ENCODE results near the gene AGAP1.

AGAP1 gene

DNA sequence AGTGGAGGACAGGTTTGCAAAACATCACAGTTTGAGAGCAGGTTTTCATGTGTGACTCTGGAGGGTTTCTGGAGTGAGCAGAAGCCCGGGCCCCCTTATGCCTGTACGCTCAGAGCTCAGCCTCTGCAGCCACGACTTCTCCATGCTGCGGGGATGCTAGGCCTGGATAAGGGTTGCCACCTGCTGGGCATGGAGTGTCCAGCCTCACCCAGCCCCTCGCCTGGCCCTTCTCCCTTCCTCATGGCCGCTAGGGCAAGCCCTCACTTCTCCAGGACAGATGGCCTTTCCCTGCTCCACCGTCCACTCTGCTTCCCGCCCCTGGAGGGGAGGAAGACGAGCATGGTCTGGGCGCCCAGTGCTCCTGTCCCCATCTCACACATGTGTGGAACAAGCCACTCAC is 355.6 kb downstream of the AGAP1 start:
- no peak overlapping the region for H3K4me3 ChIP-seq (ENCODE audit: low read length)
- H3K9ac ChIP-seq (ENCODE audit: low read depth, low read length) = no peak overlapping the region
- no peak overlapping the region for H3K4me2 ChIP-seq (ENCODE audit: low read length)
- H3K36me3 ChIP-seq (ENCODE audit: insufficient read depth, low read length) = no peaks in the 10 kb centered on the region
- no peaks in the 10 kb centered on the region for H3K4me1 ChIP-seq (ENCODE audit: control insufficient read depth, insufficient read depth, low read length)
- H3K27me3 ChIP-seq (ENCODE audit: control insufficient read depth, insufficient read depth, low read length) = no peaks in the 10 kb centered on the region
- no peaks in the 10 kb centered on the region for H3K9me3 ChIP-seq (replicated peaks; ENCODE audit: low read length)

DNA sequence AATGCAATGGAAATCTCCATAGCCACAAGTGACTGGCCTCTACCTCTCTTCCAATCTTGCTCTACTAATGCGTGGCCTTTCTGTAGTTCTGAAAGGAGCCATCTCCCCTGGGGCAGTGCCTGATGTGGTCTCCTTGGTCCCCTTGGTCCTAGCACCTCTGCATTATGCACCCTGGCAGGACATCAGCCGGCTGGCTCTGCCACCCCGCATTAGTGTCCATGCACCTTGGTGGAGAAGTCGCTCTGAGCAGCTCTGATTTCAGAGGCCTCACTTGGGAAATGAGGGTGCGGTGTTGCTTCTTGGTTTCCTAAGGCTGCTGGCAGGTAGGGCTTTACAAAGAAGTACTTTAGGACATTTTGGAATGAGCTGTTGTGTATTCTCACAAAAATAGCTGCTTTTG is 356.4 kb downstream of the AGAP1 start:
- no peaks in the 10 kb centered on the region for H3K4me1 ChIP-seq (ENCODE audit: control insufficient read depth, insufficient read depth, low read length)
- no peaks in the 10 kb centered on the region for H3K36me3 ChIP-seq (ENCODE audit: insufficient read depth, low read length)

DNA sequence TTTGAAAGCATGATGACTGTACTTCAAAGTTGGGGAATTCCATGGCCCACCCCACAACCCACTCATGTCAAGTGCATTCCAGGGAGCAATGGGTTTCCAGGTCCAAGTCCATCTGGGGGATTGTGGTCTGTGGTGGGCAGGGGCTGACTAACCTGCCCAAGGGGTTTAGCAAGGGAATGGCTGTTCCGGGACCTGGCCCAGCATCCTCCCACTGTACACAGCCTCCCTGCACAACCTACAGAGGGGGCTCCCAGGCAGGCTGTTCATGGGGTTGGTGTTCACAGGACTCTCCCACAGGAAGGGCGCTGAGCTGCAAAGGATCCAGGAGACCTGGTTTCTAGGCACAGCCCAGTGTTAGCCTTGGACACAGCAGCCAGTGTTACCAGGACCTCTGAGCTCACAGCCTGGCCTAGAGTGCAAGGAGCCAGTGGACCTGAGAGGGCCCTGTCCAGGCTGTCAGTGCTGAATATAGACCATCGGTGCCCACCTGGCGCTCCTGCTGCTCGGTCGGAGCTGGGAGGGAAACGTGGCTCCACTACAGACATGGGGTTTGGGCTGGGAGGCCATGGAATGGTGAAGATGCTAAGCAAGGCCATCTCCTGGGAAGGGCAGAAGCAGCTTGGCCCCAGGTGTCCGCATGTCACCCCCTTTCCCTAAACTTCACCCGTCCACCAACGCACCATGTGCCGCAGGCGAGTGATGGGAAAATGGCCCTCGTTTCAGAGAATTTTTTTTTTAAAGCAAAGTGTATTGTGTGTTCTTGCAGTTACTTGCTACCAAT is 357.1 kb downstream of the AGAP1 start:
- Histone ChIP-seq H3K4me1 (ENCODE audit: control insufficient read depth, insufficient read depth, low read length) (no peaks in the 10 kb centered on the region), H3K9me3 (replicated peaks; ENCODE audit: low read length) (no peaks in the 10 kb centered on the region), H3K4me3 (ENCODE audit: low read length) (no peak overlapping the region), H3K4me2 (ENCODE audit: low read length) (no peak overlapping the region), H3K27me3 (ENCODE audit: control insufficient read depth, insufficient read depth, low read length) (no peaks in the 10 kb centered on the region), H3K36me3 (ENCODE audit: insufficient read depth, low read length) (no peaks in the 10 kb centered on the region), H3K9ac (ENCODE audit: low read depth, low read length) (no peak overlapping the region)

More for the DNA sequence above, 356.4 kb downstream of the AGAP1 start:
- Histone ChIP-seq H3K9ac (ENCODE audit: low read depth, low read length) (no peak overlapping the region), H3K9me3 (replicated peaks; ENCODE audit: low read length) (no peaks in the 10 kb centered on the region), H3K27me3 (ENCODE audit: control insufficient read depth, insufficient read depth, low read length) (no peaks in the 10 kb centered on the region), H3K4me3 (ENCODE audit: low read length) (no peak overlapping the region), H3K4me2 (ENCODE audit: low read length) (no peak overlapping the region)

DNA sequence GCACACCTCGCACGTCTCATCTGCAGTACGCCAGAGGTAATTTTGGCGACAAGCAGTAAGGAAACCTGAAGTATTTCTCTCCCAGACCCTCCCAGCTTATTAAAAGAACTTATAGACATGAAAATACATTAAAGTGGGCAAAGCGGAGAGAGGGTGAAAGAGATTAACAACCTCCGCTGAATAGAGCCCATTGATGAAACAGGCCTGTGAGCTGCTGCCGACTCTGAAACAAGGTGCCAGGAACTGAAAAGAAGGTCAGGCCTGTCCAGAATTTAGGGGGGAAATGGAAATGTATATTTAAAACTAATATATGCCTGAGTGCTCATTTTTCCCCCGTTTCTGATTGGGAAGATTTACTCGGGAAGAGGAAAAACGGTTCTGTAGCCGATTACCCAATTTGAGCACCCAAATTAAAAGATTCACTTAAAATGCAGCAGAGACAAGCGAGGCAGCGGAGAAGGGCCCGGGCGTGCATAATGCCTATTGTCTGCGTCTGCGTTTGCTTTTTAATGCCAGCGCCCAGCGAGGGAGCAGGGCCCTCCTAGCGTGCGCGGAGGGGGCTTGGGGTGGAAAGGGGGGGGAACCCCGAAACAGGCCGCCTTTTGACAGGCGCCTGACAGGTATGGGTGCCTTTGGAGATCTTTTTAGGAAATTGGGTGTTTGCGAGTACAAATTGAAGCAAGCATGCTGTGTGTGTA is 358.1 kb downstream of the AGAP1 start:
- Histone ChIP-seq H3K4me1 (ENCODE audit: control insufficient read depth, insufficient read depth, low read length) (no peaks in the 10 kb centered on the region), H3K9ac (ENCODE audit: low read depth, low read length) (no peak overlapping the region), H3K9me3 (replicated peaks; ENCODE audit: low read length) (no peaks in the 10 kb centered on the region), H3K4me2 (ENCODE audit: low read length) (no peak overlapping the region), H3K4me3 (ENCODE audit: low read length) (no peak overlapping the region), H3K27me3 (ENCODE audit: control insufficient read depth, insufficient read depth, low read length) (no peaks in the 10 kb centered on the region), H3K36me3 (ENCODE audit: insufficient read depth, low read length) (no peaks in the 10 kb centered on the region)

DNA sequence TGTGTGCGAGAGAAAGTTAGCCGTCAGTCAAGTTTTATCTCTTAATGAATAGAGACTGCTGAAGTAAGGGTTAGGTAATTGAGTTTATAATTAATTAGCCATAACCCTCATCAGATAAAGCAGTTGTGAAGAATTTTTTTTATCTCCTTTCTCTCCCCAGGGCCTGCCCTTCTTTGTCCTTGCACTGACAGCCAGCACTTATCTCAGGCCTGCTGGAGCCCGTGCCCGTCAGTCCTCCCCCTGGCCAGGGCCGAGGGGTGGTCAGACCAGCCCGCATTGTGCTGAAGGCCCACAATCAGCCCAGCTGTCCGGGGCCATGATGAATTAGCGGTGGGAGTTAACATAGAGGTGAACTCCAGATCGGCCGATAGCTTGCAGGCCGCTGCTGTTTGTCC is 358.7 kb downstream of the AGAP1 start:
- Histone ChIP-seq H3K9ac (ENCODE audit: low read depth, low read length) (no peak overlapping the region), H3K4me3 (ENCODE audit: low read length) (no peak overlapping the region), H3K36me3 (ENCODE audit: insufficient read depth, low read length) (no peaks in the 10 kb centered on the region), H3K27me3 (ENCODE audit: control insufficient read depth, insufficient read depth, low read length) (no peaks in the 10 kb centered on the region), H3K9me3 (replicated peaks; ENCODE audit: low read length) (no peaks in the 10 kb centered on the region), H3K4me2 (ENCODE audit: low read length) (no peak overlapping the region), H3K4me1 (ENCODE audit: control insufficient read depth, insufficient read depth, low read length) (no peaks in the 10 kb centered on the region)

DNA sequence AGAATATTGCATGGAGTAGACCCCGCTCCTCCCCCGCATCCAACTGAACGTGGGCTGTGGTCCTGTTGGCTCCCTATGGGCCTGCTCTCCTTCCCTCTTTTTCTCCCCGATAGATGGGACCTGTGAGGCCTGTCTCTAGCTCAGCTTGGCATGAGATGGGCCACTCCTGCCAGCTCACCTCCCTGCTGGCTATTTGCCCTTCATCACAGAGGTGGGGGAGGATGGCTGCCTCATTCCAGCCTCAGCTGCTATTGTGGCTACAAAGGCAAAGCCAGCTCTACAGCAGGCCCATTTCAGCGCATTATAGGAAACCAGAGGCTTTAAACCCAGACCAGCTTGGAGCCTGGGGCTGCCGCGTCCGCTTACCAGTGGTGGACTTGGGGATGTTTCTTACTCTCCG is 360.4 kb downstream of the AGAP1 start:
- H3K4me3 ChIP-seq (ENCODE audit: low read length) = no peak overlapping the region
- no peaks in the 10 kb centered on the region for H3K9me3 ChIP-seq (replicated peaks; ENCODE audit: low read length)
- H3K9ac ChIP-seq (ENCODE audit: low read depth, low read length) = no peak overlapping the region
- no peaks in the 10 kb centered on the region for H3K36me3 ChIP-seq (ENCODE audit: insufficient read depth, low read length)
- no peaks in the 10 kb centered on the region for H3K4me1 ChIP-seq (ENCODE audit: control insufficient read depth, insufficient read depth, low read length)
- no peaks in the 10 kb centered on the region for H3K27me3 ChIP-seq (ENCODE audit: control insufficient read depth, insufficient read depth, low read length)
- no peak overlapping the region for H3K4me2 ChIP-seq (ENCODE audit: low read length)

DNA sequence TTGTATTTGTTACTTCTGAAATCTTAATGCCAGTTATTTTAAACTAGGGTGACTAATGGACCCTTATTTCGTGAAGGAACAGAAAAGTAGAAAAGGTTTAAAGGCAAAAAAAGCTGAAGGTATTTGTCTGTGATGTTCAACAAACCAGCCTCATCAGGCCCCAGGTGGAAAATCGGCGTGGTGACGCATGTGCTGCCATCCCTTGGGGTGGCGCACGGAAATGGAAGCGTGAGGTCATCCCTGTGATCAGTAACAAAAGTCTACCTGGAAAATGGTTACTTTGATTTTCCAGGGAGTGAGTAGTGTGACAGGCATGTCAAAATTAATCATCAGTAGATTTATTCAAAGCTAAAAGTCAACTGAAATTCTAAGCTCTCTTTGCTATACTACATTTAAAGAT is 361.2 kb downstream of the AGAP1 start:
- Histone ChIP-seq H3K4me2 (ENCODE audit: low read length) (no peak overlapping the region), H3K4me1 (ENCODE audit: control insufficient read depth, insufficient read depth, low read length) (no peaks in the 10 kb centered on the region), H3K36me3 (ENCODE audit: insufficient read depth, low read length) (no peaks in the 10 kb centered on the region), H3K9me3 (replicated peaks; ENCODE audit: low read length) (no peaks in the 10 kb centered on the region), H3K27me3 (ENCODE audit: control insufficient read depth, insufficient read depth, low read length) (no peaks in the 10 kb centered on the region), H3K4me3 (ENCODE audit: low read length) (no peak overlapping the region), H3K9ac (ENCODE audit: low read depth, low read length) (no peak overlapping the region)

DNA sequence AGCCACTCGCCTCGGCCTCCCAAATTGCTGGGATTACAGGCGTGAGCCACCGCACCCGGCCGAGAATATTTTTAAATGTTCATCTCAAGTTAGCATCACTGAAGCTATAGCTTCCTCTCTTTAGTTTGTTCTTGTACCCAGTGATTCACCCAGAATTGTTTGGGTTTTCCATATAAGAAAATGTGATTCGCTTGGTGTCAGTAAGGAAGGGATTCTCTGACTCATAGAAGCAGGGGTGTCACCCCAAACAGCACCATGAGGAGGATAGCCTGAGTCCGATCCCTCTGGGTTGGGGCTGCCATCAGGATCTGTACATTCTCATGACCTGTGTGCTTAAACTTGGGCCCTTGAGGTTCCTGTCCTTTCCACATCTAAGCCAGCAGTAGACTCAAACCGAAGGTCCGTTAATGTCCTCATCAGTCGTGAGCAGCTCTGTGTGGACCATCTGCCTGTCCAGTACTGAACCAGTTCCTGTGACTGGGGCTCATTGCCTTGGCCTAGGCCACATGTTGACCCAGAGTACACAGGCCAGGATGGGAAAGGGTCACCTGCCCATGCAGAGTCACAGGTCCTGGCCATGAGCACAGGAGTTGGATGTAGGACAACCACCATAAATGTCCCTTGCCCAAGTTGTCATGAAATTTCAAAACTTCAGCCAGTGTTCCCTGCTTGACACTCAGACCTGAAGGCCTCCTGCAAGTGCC is 362.5 kb downstream of the AGAP1 start:
- Histone ChIP-seq H3K4me3 (ENCODE audit: low read length) (no peak overlapping the region), H3K9ac (ENCODE audit: low read depth, low read length) (no peak overlapping the region), H3K27me3 (ENCODE audit: control insufficient read depth, insufficient read depth, low read length) (no peaks in the 10 kb centered on the region), H3K9me3 (replicated peaks; ENCODE audit: low read length) (no peaks in the 10 kb centered on the region), H3K4me2 (ENCODE audit: low read length) (no peak overlapping the region), H3K36me3 (ENCODE audit: insufficient read depth, low read length) (no peaks in the 10 kb centered on the region), H3K4me1 (ENCODE audit: control insufficient read depth, insufficient read depth, low read length) (no peaks in the 10 kb centered on the region)

DNA sequence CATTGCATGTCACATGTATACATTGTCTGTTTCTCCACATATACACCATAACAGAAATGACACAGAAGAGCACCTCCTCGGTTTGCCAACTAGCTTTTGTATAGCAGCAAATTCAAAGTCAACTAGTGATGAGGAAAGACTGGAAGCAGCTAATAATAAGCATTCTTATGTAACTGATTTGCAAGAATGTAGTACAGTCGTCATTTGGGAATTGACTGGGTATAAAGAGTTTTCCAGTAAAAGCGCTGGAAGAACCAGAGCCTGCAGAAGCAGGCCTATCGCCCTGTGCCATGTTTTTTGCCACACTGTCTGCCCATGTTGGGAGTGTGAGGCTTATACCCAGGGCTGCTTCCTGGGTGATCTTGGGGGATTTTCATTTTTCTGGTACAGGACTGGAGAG is 363.8 kb downstream of the AGAP1 start:
- no peaks in the 10 kb centered on the region for H3K9me3 ChIP-seq (replicated peaks; ENCODE audit: low read length)
- no peak overlapping the region for H3K9ac ChIP-seq (ENCODE audit: low read depth, low read length)
- no peaks in the 10 kb centered on the region for H3K27me3 ChIP-seq (ENCODE audit: control insufficient read depth, insufficient read depth, low read length)
- H3K36me3 ChIP-seq (ENCODE audit: insufficient read depth, low read length) = peaks cover 1% of the 10 kb centered on the region
- H3K4me1 ChIP-seq (ENCODE audit: control insufficient read depth, insufficient read depth, low read length) = no peaks in the 10 kb centered on the region
- no peak overlapping the region for H3K4me2 ChIP-seq (ENCODE audit: low read length)
- no peak overlapping the region for H3K4me3 ChIP-seq (ENCODE audit: low read length)

DNA sequence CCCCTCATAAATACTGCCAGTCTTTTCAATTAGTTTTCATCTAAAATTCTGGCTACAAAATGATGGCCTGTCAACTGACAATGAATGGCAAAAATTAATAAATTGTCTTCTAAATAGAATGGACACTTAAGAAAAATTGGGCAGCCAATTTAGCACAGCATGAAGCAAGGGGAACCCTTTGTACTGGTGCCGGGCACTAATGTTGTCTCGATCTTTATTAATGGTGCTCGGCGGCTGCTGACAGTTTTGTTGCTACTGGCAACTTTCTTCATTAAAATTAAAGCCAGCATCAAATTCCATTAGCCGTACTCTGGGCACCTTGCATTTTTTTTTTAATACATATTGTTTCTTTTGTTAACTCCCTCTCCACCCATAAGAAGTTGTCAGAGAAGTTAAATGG is 365.0 kb downstream of the AGAP1 start:
- Histone ChIP-seq H3K36me3 (ENCODE audit: insufficient read depth, low read length) (peaks cover 4% of the 10 kb centered on the region), H3K4me1 (ENCODE audit: control insufficient read depth, insufficient read depth, low read length) (no peaks in the 10 kb centered on the region), H3K9ac (ENCODE audit: low read depth, low read length) (no peak overlapping the region), H3K27me3 (ENCODE audit: control insufficient read depth, insufficient read depth, low read length) (no peaks in the 10 kb centered on the region), H3K9me3 (replicated peaks; ENCODE audit: low read length) (no peaks in the 10 kb centered on the region), H3K4me3 (ENCODE audit: low read length) (no peak overlapping the region), H3K4me2 (ENCODE audit: low read length) (no peak overlapping the region)

DNA sequence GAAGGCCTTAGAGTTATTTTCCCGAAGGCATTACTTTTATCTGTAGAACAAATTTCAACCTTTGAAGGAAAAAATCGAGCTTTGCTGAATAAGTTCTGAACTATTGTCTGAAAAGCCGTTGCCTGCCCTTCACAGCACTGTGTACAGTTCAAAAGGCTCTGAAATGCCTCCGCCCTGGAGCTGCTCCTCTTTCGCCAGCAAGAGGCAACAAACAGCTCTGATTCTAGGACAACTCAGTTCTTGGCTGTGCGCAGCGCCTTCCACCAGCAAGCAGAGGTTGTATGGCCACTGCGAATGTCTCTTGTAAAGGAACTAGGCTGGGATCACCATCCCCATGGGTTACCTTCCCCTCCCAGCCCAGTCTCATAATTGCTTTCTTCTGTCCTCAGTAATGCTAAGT is 365.8 kb downstream of the AGAP1 start:
- Histone ChIP-seq H3K4me1 (ENCODE audit: control insufficient read depth, insufficient read depth, low read length) (no peaks in the 10 kb centered on the region), H3K9me3 (replicated peaks; ENCODE audit: low read length) (no peaks in the 10 kb centered on the region), H3K27me3 (ENCODE audit: control insufficient read depth, insufficient read depth, low read length) (no peaks in the 10 kb centered on the region), H3K4me2 (ENCODE audit: low read length) (no peak overlapping the region), H3K36me3 (ENCODE audit: insufficient read depth, low read length) (peaks cover 4% of the 10 kb centered on the region), H3K4me3 (ENCODE audit: low read length) (no peak overlapping the region), H3K9ac (ENCODE audit: low read depth, low read length) (no peak overlapping the region)
